ENCODE measurements around the gene RPRD2.
"Not testable (repeated sequence)": the region's sequence is repeated elsewhere in the genome, so short reads cannot be mapped to it uniquely, and the experiment has no call there.

RPRD2 gene

DNA sequence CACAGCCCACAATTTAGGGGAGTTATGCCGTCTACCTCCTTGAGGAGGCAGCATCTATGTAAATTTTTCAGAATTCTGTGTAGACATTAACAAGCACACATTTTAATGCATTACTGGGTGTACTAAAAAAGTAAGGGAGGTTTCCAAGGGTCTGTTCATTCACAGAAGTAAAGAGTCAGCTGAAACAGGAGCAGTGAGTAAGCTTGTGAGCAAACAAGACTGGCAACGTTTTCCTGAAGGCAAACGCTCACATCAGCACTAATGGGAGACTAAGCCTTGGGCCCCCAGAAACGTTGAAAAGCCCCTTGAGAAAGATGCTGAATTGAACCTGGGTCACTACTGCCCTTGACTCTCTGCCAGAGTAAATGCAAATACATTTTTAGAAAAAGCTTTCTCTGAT is 25.7 kb downstream of the RPRD2 start:
- DNase-seq: no peak

DNA sequence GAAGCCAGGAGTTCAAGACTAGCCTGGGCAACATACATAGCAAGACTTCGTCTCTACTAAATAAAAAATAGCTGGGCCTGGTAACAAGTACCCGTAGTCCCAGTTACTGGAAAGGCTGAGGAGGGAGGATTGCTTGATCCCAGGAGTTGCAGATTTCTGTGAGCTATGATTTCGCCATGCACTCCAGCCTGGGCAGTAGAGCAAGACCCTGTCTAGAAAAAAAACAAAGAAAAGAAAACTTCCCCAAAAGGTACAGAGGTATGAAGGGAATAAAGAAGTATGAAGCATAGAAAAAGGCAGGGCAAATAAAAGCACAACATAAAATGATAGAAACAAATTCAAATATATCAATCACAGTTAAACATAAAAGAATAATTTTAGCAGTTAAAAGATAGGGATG is 28.7 kb downstream of the RPRD2 start:
- no peak for DNase-seq

DNA sequence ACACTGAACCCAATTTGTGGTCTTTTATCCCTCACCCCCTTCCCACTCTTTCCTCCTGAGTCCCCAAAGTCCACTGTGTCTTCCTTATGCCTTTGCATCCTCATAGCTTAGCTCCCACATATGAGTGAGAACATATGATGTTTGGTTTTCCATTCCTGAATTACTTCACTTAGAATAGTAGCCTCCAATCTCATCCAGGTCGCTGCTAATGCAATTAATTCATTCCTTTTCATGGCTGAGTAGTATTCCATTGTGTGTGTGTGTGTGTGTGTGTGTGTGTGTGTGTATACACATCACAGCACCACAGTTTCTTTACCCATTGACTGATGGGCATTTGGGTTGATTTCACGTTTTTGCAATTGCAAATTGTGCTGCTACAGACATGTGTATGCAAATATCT is 31.2 kb downstream of the RPRD2 start:
- not testable (repeated sequence) for DNase-seq

DNA sequence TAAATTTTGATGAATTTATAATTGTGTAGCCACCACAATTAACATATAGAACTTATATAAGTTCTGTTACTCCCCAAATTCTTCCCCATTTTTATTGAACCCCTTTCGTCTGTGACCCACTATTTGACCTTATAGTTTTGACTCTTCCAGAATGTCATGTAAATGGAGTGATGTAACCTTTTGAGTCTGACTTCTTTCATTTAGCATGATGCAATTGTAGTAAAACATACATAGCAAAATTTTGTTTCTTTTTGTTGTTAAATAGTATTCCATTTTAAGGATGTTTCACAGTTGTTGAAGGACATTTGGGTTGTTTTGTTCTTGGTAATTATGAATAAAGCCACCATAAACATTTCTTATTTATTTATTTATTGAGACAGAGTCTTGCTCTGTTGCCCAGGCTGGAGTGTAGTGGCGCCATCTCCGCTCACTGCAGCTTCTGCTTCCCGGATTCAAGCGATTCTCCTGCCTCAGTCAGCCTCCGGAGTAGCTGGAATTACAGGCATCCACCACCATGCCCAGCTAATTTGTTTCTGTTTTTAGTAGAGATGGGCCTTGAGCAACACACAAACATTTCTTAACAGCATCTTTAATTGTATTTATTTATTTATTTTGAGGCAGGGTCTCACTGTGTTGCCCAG is 33.6 kb downstream of the RPRD2 start:
- no peak for DNase-seq

DNA sequence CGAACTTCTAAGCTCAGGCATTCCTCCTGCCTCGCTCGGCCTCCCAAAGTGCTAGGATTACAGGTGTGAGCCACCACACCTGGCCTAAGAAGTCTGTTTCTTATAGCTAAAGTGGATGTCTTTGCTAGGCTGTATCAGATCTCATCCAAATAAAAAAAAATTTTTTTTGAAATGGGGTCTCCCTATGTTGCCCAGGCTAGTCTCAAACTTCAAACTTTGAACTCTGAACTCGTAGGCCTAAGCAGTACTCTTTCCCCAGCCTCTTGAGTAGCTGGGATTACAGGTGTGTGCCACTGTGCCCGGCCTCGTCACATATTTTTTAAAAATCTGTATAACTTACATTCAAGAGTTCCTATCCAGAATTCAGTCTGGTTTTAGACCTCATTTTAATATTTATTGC is 40.5 kb downstream of the RPRD2 start:
- no peak for DNase-seq

DNA sequence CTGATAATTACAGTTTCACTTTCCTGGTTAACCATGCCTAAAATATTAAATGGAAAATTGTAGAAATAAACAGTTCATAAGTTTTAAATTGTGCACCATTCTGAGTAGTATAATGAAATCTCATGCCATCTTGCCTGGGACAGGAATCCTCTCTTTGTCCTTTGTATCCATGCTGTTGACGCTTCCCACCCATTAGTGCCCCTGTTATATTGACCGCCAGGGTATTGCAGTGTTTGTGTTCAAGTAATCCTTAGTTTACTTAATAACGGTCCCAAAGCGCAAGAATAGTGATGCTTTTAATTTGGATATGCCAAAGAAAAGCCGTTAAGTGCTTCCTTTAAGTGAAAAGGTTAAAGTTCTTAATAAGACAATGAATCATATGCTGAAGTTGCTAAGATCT is 41.7 kb downstream of the RPRD2 start:
- DNase-seq: no peak

DNA sequence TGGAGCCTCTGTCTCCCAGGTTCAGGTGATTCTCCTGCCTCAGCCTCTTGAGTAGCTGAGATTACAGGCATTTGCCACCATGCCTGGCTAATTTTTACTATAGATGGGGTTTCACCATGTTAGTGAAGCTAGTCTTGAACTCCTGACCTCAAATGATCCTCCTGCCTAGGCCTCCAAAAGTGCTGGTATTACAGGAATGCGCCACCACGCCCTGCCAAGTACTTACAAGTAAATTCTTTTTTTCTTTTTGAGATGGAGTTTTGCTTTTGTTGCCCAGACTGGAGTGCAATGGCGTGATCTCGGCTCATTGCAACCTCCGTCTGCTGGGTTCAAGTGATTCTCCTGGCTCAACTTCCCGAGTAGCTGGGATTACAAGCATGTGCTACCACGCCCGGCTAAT is 42.5 kb downstream of the RPRD2 start:
- no peak for DNase-seq

DNA sequence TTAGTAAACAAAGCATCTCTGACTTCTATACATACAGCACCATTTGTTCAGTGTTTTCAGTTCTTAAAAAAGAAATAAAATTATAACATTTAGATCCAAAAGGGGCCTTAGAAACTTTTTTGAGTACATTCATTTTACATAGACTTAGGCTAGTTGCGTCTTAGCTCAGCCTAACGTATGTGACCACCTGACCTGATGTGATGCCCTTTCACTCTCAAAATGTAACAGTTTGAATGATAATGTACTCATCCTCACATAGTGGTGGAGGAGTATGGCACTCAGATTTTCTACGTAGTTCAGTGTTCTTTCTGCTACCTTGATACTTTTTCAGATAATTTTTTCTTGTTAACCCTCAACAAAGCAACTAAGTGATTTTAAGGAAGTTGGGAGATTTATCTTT is 43.4 kb downstream of the RPRD2 start:
- DNase-seq: no peak

DNA sequence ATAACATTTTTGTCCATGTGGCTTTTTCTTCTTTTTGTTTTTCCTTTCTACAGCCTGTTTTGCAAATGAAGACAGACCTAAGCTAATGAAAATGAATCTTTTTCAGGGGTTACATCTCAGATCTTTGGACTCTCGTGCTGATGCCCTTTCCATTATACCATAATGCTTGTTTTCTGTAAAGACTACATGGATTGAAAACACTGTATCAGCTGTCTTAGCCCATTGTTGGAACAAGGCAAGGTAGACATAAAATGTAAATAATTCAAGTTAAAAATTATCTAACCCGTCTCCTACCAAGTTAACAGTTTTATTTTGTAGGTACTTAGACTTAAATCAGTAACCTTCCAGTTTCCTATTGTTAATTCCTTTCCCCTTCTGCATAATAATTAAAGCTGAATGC is 44.9 kb downstream of the RPRD2 start:
- DNase-seq: no peak

DNA sequence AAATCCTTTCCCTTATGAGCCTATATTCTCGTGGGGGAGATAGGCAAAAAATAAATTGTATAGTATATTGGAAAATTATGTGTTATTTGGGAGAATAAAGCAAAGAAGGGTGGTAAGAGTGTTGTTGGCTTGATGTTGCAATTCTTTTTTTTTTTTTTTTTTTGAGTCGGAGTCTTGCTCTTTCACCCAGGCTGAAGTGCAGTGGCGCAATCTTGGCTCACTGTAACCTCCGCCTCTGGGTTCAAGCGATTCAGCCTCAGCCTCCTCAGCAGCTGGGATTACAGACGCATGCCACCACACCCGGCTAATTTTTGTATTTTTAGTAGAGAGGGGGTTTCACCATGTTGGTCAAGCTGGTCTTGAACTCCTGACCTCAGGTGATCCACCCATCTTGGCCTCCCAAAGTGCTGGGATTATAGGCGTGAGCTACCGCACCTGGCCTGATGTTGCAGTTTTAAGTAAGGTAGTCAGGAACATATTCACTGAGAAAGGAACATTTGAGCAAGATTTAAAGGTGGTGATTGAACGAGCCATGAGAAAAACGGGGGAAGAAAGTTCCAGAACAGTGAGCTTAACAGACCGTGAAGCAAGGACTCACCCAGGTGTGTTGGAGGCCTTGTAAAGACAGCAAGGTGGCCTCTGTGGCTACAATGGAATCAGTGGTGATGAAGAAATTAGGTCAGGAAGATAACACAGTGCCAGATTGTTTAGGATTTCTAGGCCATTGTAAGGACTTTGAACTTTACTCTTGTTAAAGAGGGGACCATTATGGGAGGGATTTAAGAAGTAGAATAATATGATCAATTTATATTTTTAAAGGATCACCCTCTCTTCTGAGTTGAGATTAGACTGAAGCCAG is 45.8 kb downstream of the RPRD2 start:
- no peak for DNase-seq

DNA sequence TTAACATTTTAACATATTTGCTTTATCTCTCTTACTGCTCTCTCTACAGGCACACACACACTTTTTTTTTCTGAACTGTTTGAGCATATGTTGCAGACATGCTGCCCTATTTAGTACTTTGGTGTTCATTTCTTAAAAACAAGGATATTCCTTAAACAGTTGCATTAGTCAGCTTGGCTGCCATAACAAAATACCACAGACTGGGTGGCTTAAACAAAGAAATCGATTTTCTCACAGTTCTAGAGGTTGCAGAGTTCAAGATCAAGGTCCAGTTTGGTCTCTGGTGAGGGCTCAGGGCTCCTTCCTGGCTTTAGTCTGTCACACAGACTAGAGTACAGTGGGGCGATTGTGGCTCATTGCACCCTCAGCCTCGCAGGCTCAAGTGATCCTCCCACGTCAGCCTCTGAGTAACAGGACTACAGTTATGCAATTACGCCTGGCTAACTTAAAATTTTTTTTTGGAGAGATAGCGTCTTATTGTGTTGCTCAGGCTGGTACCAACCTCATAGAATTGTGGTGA is 46.7 kb downstream of the RPRD2 start:
- DNase-seq: no peak

DNA sequence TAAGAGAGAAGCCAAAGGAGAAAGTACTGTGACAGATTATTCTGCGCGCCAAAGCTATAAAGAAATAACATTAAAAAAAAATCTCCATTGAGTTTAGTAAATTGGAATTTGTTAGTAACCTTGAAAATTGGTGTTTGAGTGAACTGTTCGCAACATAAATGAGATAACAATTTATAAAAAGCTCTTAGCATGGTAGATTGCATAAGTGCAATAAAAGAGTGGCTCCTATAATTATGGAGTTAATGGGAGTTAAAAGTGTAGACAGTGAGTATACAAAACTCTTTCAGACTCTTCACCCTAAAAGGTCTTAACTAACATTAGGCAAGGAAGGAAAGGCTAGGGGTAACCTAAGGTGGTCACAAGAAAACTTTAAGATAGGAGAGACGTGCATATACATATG is 50.6 kb downstream of the RPRD2 start:
- no peak for DNase-seq

DNA sequence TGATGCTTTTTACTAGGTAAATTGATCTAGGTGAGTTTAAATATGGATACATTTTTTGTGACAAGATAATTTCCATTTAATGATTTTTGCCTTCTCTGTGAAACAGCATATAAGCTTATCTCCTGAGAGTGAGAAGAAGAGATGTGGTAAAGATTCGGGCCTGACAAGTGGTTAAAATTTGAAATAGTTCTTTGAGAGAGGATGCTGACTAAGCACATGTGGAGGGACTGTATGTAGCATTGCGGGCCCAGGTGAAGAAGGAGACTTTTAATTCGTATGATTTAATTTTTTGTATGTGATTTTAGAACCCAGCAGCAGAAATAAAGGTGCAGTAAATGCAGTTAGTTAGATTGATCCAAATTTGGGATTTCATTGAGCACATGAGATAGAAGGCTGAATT is 51.9 kb downstream of the RPRD2 start:
- DNase-seq: no peak

DNA sequence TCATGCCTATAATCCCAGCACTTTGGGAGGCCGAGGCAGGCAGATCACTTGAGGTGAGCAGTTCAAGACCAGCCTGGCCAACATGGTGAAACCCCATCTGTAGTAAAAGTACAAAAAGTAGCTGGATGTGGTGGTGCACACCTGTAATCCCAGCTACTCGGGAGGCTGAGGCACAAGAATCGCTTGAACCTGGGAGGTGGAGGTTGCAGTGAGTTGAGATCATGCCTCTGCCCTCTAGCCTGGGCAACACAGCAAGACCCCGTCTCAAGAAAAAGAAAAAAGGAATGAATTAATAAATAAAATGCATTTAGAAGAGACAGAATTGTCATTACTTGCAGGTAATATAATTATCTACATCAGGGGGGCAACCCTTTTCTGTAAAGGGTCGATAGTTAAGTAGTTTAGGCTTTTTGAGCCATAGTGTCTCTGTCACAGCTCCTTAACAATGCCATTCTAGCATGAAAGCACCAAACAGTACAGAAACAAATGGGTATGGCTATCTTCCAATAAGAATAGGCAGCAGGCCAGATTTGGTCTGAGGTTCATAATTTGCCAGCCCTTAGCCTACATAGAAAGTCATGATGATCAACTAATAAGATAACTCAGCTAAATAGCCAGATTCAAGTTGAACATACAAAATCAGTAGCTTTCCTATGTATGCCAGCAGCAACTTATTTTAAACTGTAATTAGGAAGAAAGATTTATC is 56.8 kb downstream of the RPRD2 start:
- no peak for DNase-seq

DNA sequence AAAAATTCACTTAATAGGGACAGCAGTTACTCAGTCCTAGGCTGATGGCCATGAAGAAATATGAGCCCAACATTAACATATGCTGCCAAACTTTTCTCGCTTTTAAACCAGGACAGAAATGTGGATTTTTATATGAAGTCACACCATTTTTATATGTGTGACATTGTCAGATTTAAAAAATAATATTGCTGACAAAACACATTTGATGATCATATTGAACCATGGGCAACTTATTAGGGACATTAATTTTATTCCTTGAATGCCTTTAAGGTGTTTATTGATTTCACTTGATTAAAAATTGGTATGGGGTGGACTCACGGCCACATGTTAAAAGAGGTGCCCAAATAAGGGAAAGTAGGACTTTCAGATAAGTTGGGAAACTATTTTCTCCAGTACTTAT is 58.6 kb downstream of the RPRD2 start:
- DNase-seq: no peak

DNA sequence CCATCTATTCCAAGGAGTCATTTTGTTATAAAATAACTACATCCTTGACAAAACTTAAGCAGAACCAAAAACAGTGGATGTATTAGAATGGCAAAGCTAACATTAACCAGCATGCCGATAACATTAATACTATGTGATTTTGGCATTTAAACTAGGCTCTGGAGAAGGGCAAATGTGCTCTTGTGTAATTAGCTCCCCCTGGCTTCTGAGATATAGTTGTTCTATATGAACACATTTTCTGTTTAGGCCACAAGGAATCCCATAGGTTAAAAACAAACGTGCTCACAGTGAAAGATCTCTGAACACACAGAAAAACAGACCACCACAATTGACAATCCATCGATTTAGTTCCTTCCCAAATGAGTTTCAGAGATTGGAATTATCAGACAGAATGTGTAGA is 65.9 kb downstream of the RPRD2 start:
- no peak for DNase-seq

DNA sequence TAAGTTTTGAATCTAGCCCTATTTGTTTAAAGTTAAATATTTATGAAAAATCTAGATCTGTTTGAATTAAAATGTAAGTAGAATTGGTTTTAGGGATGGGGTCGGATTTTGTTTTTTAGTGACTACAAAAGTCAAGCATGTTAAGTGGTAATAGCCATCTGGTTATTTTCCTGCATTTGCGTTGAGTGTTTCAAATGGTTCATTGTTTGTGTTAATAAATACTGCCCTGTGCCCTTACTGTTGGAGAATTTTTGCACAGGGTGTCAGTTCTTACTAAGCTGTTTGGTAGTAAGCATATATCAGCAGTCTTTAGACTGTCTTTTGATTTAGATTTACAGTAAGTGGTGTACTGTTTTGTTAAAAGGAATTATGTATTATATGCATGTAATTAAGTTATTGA is 77.2 kb downstream of the RPRD2 start:
- no peak for DNase-seq

DNA sequence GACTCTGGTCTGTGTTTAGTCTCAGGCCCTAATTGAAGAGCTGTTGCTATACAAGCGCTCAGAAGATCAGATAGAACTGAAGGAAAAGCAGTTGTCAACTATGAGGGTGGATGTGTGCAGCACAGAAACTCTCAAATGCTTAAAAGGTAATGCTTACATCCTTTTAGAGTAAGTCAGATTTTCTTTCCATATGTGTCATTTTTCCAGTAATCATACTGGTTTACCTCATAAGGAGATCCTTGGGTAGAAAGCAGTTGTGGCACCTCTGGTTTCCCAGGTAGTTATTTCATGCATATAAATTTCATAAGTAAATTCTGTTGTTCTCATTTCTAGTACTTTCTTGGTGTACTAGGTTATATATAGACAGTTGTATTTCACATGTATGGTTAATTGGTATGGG is 80.3 kb downstream of the RPRD2 start:
- no peak for DNase-seq

DNA sequence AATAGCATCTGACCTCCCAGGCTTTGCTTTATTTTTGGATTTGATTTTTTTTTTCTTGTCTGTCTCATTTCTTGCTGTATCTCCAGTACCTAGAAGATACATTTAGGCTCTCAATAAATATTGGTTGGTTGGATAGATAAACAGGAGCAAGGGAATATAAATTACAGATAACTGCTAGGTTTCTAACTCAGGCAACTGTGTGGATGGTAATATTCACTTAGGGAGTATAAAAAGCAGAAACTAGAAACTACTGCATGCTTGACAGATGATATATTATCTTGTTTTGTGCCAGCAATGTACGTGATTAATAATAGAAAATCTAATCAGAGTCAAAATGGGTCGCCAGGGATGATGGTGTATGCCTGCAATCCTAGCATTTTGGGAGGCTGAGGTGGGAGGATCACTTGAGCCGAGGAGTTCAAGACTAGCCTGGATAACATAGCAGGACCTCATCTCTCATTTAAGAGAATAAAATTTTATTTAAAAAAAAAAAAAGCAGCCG is 92.2 kb downstream of the RPRD2 start:
- no peak for DNase-seq

DNA sequence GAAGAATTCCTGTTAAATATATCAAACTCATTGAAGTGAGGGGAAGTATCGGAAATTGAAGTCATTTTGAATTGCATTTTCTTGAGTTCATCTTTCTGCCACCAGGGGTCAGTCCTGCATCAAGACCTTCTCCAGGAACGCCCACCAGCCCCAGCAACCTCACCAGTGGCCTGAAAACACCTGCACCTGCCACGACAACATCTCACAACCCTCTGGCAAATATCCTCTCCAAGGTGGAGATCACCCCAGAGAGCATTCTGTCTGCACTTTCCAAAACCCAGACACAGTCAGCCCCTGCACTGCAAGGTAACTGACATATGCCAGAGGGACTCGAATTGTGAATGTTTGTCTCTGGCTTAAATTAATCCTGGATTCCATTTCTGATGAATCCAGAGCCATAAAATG is 100.5 kb downstream of the RPRD2 start:
- DNase-seq: peak; percentile 77

DNA sequence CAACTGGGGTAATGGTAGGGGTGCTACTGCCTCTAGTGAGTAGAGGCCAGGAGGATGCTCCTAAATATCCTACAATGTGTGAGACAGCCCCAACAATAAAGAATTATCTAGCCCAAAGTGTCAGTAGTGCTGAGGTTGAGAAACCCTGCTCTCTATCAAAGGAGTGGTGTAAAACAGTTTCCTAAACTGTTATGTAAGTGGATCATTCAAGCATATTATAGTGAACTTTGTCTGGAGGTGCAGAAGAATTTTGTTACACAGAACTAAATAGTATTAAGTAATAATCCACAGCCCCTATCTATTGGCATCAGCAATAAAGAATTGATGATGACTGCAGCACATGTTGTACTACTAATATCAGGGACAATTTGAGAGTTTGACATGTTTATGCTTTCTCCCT is 103.0 kb downstream of the RPRD2 start:
- DNase-seq: no peak

DNA sequence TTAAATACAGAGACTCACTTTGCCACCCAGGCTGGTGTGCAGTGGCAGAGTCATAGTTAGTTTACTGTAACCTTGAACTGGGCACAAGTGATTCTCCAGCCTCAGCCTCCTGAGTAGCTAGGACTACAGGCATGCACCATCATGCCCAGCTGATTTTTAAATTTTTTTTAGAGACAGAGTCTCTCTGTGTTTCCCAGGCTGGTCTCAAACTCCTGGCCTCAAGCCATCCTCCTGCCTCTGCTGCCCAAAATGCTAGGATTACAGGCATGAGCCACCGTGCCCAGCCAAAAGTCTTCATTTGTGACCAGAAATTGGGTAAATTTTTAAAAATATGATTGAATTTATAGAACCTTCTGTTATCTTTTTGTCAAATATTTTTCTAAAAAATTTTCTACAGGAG is 105.3 kb downstream of the RPRD2 start:
- no peak for DNase-seq

DNA sequence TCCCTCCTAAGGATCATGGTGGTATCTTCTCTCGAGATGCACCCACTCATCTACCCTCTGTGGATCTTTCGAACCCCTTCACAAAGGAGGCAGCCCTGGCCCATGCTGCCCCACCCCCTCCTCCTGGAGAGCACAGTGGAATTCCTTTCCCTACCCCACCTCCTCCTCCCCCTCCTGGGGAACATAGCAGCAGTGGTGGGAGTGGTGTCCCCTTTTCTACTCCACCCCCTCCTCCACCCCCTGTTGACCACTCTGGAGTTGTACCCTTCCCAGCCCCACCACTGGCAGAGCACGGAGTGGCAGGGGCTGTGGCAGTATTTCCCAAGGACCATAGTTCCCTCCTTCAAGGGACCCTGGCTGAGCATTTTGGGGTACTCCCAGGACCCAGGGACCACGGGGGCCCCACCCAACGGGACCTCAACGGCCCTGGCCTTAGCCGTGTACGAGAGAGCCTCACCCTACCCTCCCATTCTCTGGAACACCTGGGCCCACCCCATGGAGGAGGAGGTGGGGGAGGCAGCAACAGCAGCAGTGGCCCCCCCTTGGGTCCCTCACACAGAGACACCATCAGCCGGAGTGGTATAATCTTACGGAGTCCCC is 108.8 kb downstream of the RPRD2 start:
- no peak for DNase-seq

Measured in NCI-H146 (cell line).